Activated CD4-positive, alpha-beta T cell treated with anti-CD3 and anti-CD28 coated beads for 1 hour (primary cell): ENCODE data around the gene NFYC.

Experiments
- DNase-seq: peaks from one replicate; pipeline ENCODE4 v3.0.0-alpha.2; 2020

NFYC gene

GRCh38 chr1:40691538-40692428 lies at the start of gene NFYC:
Gene NFYC, plus strand, starts transcription at chr1:40691704. Its CDS starts 47,140 bp downstream, at chr1:40738844.
- DNase-seq, result peak; percentile 90

GRCh38 chr1:40645118-40645680 lies 46.3 kb upstream of the NFYC start:
- DNase-seq, result no peak

GRCh38 chr1:40646315-40646714 lies 45.2 kb upstream of the NFYC start:
- no peak for DNase-seq

GRCh38 chr1:40648200-40648599 lies 43.3 kb upstream of the NFYC start:
- DNase-seq, result no peak

GRCh38 chr1:40648928-40649591 lies 42.4 kb upstream of the NFYC start:
- no peak for DNase-seq

- DNase-seq, result no peak
Observed at GRCh38 chr1:40649592-40649930, 41.9 kb upstream of the NFYC start.

- DNase-seq, result no peak
Observed at GRCh38 chr1:40650075-40650474, 41.4 kb upstream of the NFYC start.

GRCh38 chr1:40651138-40651857 lies 40.2 kb upstream of the NFYC start:
- no peak for DNase-seq

- no peak for DNase-seq
Observed at GRCh38 chr1:40652468-40652867, 39.0 kb upstream of the NFYC start.

- no peak for DNase-seq
Observed at GRCh38 chr1:40652979-40653378, 38.5 kb upstream of the NFYC start.

- no peak for DNase-seq
Observed at GRCh38 chr1:40653851-40654537, 37.5 kb upstream of the NFYC start.

- DNase-seq, result no peak
Observed at GRCh38 chr1:40657046-40657445, 34.5 kb upstream of the NFYC start.

- no peak for DNase-seq
Observed at GRCh38 chr1:40658751-40659648, 32.5 kb upstream of the NFYC start.

GRCh38 chr1:40659649-40659947 lies 31.9 kb upstream of the NFYC start:
- no peak for DNase-seq

GRCh38 chr1:40661678-40662077 lies 29.8 kb upstream of the NFYC start:
- DNase-seq, result no peak

- no peak for DNase-seq
Observed at GRCh38 chr1:40662151-40662550, 29.4 kb upstream of the NFYC start.

GRCh38 chr1:40662864-40663263 lies 28.6 kb upstream of the NFYC start:
- DNase-seq, result no peak

- DNase-seq, result no peak
Observed at GRCh38 chr1:40663324-40664166, 28.0 kb upstream of the NFYC start.

- no peak for DNase-seq
Observed at GRCh38 chr1:40664167-40664537, 27.4 kb upstream of the NFYC start.

- DNase-seq, result no peak
Observed at GRCh38 chr1:40664791-40665190, 26.7 kb upstream of the NFYC start.
